Activated naive CD8-positive, alpha-beta T cell treated with anti-CD3 and anti-CD28 coated beads, Interleukin-2, amount 50 U/mL, for 24 hours (primary cell): ENCODE measurements around the gene SEMA5A.

Experiments used
- ATAC-seq: fragments of 150-1000 bp; cut with Tn5 transposase; one replicate; pipeline ENCODE4 v1.10.0; 2021
- DNase-seq: peaks from one replicate; pipeline ENCODE4 v3.0.0; 2021
- H3K27ac Mint-ChIP-seq: one replicate; pipeline ENCODE4 v1.8.0; 2021; ENCODE audit warnings: mild to moderate bottlenecking, mixed read lengths
- H3K27me3 Mint-ChIP-seq: one replicate; pipeline ENCODE4 v1.8.0; 2021; ENCODE audit warnings: mixed read lengths
- H3K36me3 Mint-ChIP-seq: one replicate; pipeline ENCODE4 v1.8.0; 2021; ENCODE audit warnings: low read depth, mixed read lengths
- H3K4me1 Mint-ChIP-seq: one replicate; pipeline ENCODE4 v1.8.0; 2021; ENCODE audit warnings: mixed read lengths
- H3K4me3 Mint-ChIP-seq: one replicate; pipeline ENCODE4 v1.8.0; 2021; ENCODE audit warnings: mild to moderate bottlenecking, moderate library complexity, mixed read lengths
- H3K9me3 Mint-ChIP-seq: one replicate; pipeline ENCODE4 v1.8.0; 2021; ENCODE audit warnings: mixed read lengths

SEMA5A gene

DNA sequence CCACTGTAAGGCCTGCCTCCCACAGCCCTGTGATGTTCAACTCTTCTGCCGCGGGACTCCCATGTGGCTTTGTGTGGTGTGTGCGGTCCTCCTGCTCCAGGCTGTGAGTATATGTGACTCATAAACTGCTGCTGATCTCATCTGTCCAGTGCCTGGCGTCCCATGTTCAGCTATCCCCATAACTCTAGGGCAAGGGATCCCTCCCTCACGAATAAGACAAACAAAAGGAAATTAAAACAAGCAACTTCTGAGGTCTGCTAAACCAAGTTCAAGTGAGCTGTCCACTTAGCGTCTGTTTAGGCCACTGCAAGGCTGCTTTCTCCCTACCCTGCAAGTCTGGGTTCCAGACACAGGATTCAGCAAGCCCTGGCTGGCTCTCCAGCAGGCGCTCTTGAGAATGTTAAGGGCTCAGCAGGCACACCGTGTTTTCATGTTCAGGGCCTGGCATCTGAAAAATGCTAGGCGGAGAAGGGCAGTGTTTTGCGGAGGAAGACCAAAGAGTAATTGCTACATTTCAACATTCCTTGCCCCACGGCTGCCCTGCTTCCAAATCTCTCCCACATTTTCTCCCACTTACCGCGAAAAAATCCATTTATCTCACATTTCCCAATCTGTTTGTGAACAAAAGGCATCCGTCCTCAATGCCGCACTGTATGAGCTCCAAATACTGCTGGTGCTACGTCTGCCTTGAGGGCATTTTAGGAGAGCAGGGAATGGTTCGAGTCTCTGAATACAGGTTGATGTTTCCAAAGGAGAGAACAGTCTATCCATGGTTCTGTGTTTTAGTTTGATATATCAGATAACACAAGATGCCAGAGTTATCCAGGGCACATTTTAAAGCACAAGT, 280.2 kb downstream of the SEMA5A start:
- Mint-ChIP-seq H3K36me3 (no peaks in the 10 kb centered on the region), H3K9me3 (peaks cover 16% of the 10 kb centered on the region), H3K4me1 (no peaks in the 10 kb centered on the region), H3K4me3 (no peak overlapping the region), H3K27ac (no peak overlapping the region), H3K27me3 (no peaks in the 10 kb centered on the region)
- ATAC-seq, result no peak
- no peak for DNase-seq

DNA sequence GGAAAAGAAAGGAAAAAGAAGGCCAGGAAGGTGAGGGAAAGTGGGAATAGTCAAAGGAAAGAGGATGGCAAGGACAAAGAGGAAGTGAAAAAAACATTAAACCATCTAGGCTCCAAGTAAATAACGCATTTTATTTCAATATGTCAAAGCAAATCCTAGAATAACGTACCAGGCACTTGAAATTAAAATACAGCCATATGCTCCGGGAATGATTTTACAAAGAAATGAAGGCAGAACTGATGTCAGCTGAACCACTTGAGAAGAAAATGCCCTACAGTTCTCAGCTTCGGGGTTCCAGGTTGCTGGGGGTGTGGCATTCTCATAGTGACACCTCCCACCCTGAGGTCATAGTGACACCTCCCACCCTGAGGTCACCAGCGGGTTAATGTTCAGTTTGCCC, 281.6 kb downstream of the SEMA5A start:
- Mint-ChIP-seq H3K36me3 (no peaks in the 10 kb centered on the region), H3K4me3 (no peak overlapping the region), H3K4me1 (no peaks in the 10 kb centered on the region), H3K27me3 (no peaks in the 10 kb centered on the region), H3K27ac (no peak overlapping the region), H3K9me3 (peaks cover 11% of the 10 kb centered on the region)
- ATAC-seq, result no peak
- DNase-seq, result no peak

DNA sequence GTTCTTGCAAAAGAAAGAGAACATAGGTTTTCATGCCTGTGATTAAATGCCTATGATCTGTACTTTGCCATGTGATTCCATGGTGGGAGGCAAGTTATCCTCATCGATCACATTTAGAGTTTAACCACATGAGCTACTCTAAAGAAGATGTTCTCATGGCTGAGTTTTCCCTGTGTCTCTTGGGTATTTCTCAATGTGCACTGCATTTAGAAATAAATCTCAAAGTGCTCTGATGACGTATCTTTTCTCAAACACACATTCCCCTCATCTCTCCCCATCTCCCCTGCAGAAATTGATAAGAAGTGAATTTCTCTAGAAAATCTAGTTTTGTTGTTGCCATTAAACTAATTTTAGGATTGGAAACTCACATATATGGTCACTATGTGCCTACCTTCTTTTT, 282.2 kb downstream of the SEMA5A start:
- DNase-seq, result no peak
- Mint-ChIP-seq H3K27me3 (no peaks in the 10 kb centered on the region), H3K4me1 (no peaks in the 10 kb centered on the region), H3K36me3 (no peaks in the 10 kb centered on the region), H3K27ac (no peak overlapping the region), H3K9me3 (peaks cover 11% of the 10 kb centered on the region), H3K4me3 (no peak overlapping the region)
- ATAC-seq, result no peak

DNA sequence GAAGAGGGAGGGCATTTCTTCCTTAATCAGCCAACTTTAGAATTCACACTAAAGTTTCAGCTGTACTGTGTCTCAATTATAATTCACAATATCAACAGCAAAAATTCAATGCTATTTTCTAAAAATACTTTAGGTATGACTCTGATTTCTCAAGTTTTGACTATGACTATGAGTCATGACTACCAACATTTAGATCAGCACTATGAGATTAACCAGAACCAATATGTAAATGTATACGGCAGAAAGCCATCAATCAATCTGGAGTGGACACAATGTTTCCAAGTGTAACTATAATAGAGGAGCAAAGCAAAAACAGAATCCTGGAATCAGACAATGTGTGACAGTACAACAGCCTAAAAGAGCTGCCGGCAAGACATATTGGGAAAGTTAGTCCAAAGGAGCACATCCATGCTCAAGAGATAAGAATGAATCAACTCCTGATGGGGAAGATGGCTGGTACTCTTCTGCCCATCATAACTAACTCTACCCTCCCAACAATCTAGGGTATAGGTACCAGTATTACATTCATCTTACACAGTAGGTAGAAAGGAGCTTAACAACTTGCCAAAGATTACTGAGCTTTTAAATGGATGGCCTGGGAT, 294.4 kb downstream of the SEMA5A start:
- ATAC-seq, result no peak
- H3K27me3 Mint-ChIP-seq, result no peaks in the 10 kb centered on the region
- no peak overlapping the region for H3K27ac Mint-ChIP-seq
- no peaks in the 10 kb centered on the region for H3K36me3 Mint-ChIP-seq
- peaks cover 8% of the 10 kb centered on the region for H3K9me3 Mint-ChIP-seq
- H3K4me3 Mint-ChIP-seq, result no peak overlapping the region
- no peaks in the 10 kb centered on the region for H3K4me1 Mint-ChIP-seq
- no peak for DNase-seq

DNA sequence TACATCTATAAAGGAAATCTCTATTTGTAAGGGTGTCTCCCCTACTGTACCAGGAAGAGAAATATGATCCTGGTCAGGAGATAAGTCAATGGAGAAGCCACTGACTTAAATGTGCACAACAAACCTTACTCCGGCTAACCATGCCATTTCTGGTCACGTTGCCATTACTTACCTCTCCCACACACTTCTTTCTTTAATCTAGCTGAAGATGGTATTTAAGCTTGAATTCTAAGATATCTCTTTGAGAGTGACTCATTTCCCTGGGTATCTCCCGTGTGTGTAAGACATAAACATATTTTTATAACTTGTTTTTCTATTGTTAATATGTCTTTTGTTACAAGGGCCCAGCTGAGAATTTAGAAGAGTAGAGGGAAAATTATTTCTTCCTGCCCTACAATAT, 296.6 kb downstream of the SEMA5A start:
- no peak overlapping the region for H3K27ac Mint-ChIP-seq
- no peak for ATAC-seq
- H3K36me3 Mint-ChIP-seq, result no peaks in the 10 kb centered on the region
- no peak overlapping the region for H3K4me3 Mint-ChIP-seq
- peaks cover 8% of the 10 kb centered on the region for H3K9me3 Mint-ChIP-seq
- no peaks in the 10 kb centered on the region for H3K27me3 Mint-ChIP-seq
- no peak for DNase-seq
- no peaks in the 10 kb centered on the region for H3K4me1 Mint-ChIP-seq

DNA sequence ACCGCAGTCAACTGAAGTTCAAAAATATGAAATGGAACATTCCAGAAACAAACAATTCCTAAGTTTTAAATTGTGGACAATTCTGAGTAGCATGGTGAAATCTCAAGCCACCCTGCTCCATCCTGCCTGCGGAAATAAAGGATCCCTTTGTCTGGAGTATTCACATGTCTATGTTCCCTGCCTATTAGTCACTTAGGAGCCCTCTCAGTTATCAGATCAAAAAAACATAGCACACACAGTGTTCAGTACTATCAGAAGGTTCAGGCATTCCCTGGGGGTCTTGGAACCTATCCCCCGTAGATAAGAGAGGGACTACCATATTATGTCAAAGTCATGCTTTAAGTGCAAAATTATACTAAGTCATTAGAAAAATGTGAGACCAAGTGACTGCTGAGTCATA, 300.8 kb downstream of the SEMA5A start:
- no peak for DNase-seq
- Mint-ChIP-seq H3K36me3 (no peaks in the 10 kb centered on the region), H3K27ac (no peak overlapping the region), H3K4me1 (no peaks in the 10 kb centered on the region), H3K9me3 (peaks cover 8% of the 10 kb centered on the region), H3K27me3 (no peaks in the 10 kb centered on the region), H3K4me3 (no peak overlapping the region)
- ATAC-seq, result no peak

DNA sequence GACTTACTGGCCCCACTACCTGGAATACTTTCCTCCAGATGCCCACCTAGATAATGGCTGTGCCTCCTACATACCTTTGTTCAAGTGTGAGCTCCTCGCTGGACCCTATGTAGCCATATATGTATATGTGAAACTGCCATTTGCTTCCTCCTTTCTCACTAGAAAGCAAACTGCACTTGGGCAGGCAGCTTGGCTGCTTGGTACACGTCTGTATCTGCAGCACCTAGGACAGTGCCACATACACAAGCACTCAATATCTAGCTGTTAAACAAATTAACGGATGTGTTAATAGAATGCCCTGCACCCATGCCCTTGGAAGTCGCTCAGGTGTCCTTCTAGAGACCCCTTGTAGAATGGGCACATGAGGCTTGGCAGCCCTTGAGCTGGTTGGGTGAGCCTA, 301.5 kb downstream of the SEMA5A start:
- ATAC-seq (no peak), DNase-seq (no peak)
- H3K27ac Mint-ChIP-seq, result no peak overlapping the region
- H3K27me3 Mint-ChIP-seq, result no peaks in the 10 kb centered on the region
- H3K36me3 Mint-ChIP-seq, result no peaks in the 10 kb centered on the region
- H3K9me3 Mint-ChIP-seq, result peaks cover 8% of the 10 kb centered on the region
- H3K4me3 Mint-ChIP-seq, result no peak overlapping the region
- H3K4me1 Mint-ChIP-seq, result no peaks in the 10 kb centered on the region

DNA sequence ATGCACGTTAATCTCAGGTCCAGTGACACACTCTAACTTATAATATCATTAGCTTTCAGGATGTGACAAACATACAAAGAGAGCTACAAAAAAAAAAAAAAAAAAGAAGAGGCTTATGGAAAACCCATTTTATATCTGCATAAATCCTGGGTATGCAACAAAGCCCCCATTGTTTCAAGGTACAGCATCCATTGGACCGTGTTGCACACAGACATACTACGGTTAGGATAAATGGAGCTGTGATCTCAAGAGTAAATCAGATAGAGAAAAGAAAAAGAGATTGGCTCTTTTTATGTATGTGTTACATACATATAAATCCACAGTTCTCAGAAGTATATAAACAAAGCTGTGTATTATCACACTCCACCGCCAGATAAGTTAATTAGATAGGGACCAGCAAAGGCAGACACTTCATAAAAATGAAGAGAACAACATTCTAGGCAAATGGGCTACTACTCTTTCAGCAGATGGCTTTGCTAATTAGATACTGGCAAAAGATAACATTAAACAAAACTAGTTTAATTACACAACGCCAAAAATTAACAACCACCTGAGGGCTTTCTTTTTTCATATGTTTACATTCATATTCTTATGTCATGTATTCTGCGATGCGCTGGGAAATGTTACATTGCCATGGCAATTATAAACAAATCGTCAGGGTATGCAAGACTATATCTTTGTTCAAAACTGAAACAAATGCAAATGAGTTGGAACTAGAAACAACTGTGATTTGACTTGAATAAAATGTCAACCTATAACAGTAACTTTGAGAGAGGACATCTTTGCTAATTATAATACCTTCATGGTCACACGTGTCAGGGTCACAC, 304.2 kb downstream of the SEMA5A start:
- Mint-ChIP-seq H3K4me3 (no peak overlapping the region), H3K36me3 (no peaks in the 10 kb centered on the region), H3K4me1 (no peaks in the 10 kb centered on the region), H3K9me3 (peaks cover 8% of the 10 kb centered on the region), H3K27me3 (no peaks in the 10 kb centered on the region), H3K27ac (no peak overlapping the region)
- no peak for DNase-seq
- ATAC-seq, result no peak

DNA sequence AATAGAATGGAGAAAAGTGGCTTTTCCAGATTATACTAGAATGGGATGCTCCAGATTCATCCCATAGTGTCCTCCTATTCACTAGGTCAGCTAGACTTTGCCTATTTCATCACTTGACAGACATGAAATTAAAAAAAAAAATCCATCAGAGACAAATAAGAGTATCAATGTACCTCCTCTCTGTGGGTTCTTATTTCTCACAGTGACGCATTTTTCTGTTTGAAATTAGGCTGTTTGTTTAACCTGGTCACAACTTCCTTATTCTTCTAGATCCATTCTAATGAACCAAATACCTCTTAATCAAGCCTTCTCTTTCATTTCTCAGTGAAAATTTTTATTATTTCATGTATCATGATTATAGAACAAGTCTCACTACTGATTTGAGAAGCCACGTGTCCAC, 305.4 kb downstream of the SEMA5A start:
- H3K4me3 Mint-ChIP-seq, result no peak overlapping the region
- H3K36me3 Mint-ChIP-seq, result no peaks in the 10 kb centered on the region
- H3K9me3 Mint-ChIP-seq, result peaks cover 3% of the 10 kb centered on the region
- DNase-seq (no peak), ATAC-seq (no peak)
- no peak overlapping the region for H3K27ac Mint-ChIP-seq
- H3K27me3 Mint-ChIP-seq, result no peaks in the 10 kb centered on the region
- H3K4me1 Mint-ChIP-seq, result no peaks in the 10 kb centered on the region

DNA sequence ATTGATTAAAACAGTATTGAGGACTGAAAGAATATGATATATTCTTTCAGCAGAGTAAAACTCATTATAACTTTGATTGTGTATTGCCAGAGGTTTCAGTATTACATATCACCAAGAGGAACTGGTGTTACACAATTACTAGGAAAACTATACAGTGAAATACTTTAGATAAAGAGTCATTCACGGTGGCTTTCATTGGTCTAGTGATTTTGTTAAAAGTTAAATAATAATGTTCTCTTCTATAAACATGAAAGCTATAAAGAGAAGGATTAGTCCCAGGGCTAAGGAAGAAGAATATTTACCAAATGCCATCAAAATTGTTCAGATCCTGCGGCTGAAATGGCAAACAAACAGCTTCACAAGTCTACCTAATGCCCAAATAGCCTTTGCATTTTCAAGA, 306.2 kb downstream of the SEMA5A start:
- Mint-ChIP-seq H3K27me3 (no peaks in the 10 kb centered on the region), H3K4me1 (no peaks in the 10 kb centered on the region), H3K27ac (no peak overlapping the region), H3K4me3 (no peak overlapping the region), H3K9me3 (peaks cover 3% of the 10 kb centered on the region), H3K36me3 (no peaks in the 10 kb centered on the region)
- no peak for DNase-seq
- ATAC-seq, result no peak

DNA sequence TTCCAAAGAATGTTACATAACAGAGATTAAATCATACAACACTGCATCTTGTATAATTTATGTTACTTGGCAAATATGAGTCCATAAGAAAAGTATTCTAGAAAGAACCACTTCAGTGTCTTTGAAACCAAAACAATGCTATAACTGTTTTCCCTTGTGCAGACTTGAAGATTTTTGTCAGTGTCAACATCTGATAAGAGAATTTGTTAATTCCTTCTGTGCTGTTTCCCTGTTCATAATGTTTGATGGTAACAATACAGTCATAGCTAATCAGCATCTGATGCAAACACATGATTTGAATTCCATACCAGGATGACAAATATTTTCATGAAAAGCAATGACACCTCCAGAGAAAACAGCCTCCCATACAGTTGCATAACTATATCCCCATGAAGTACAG, 306.8 kb downstream of the SEMA5A start:
- Mint-ChIP-seq H3K27me3 (no peaks in the 10 kb centered on the region), H3K4me3 (no peak overlapping the region), H3K4me1 (no peaks in the 10 kb centered on the region), H3K36me3 (no peaks in the 10 kb centered on the region), H3K9me3 (peaks cover 3% of the 10 kb centered on the region), H3K27ac (no peak overlapping the region)
- no peak for DNase-seq
- ATAC-seq, result no peak

DNA sequence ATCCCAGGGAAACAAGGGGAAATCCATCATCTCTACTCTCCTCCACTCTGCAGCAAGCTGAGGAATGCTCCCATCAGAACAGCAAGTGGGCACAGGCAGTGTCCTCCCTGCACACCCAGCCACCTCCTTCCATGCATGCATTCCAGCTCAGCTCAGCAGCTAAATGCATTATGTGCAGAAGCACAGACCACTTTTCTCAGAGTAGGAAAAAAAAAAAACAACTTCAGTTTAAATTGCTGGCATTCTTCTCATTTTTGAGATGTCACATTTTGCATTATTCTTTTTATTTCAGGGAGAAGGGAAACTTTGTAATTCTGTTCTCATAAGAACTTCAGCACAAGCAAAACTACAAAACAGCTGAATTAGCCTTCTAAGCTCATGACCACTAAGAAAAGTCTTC, 312.2 kb downstream of the SEMA5A start:
- ATAC-seq (no peak), DNase-seq (no peak)
- Mint-ChIP-seq H3K36me3 (no peaks in the 10 kb centered on the region), H3K27ac (no peak overlapping the region), H3K4me3 (no peak overlapping the region), H3K9me3 (peaks cover 8% of the 10 kb centered on the region), H3K4me1 (no peaks in the 10 kb centered on the region), H3K27me3 (no peaks in the 10 kb centered on the region)

DNA sequence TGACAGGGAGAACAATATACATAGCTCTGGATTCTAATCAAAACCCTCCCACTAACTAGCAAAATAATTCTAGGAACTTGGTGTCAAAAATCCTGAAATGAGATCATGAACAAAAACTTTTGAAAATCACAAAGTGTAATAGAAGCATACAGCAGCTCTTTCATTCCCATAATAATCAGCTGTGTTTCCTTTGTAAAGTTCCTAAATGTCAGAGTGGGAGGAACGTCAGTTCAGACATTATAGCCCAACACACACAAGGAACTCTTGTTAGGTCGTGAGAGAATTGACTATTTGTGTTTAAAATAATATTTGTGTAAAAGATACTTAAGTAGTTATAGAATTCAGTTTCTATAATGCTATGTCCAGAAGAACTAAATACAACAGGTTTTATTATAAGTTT, 312.8 kb downstream of the SEMA5A start:
- Mint-ChIP-seq H3K27me3 (no peaks in the 10 kb centered on the region), H3K9me3 (peaks cover 14% of the 10 kb centered on the region), H3K36me3 (no peaks in the 10 kb centered on the region), H3K4me3 (no peak overlapping the region), H3K4me1 (no peaks in the 10 kb centered on the region), H3K27ac (no peak overlapping the region)
- no peak for DNase-seq
- no peak for ATAC-seq

DNA sequence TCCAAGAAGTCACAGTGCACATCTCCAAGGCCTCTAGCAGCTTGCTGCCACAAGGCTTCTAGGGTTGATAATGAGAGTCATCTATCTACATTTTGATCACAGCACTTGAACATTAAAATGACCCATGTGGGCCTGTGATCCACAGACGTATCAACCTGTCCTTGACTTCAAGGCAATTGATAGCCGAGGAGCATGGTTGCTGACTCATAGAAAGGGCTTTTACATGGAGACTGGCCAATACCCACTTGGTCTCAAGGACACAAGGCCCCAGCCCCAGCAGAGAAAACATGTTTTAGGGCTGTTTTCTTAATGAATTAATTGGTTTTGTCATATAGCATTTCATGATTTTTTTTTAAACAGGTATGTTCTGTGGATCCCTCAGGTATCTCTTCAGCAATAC, 314.0 kb downstream of the SEMA5A start:
- Mint-ChIP-seq H3K27me3 (no peaks in the 10 kb centered on the region), H3K4me3 (no peak overlapping the region), H3K36me3 (no peaks in the 10 kb centered on the region), H3K9me3 (peaks cover 20% of the 10 kb centered on the region), H3K27ac (no peak overlapping the region), H3K4me1 (no peaks in the 10 kb centered on the region)
- DNase-seq (no peak), ATAC-seq (no peak)

DNA sequence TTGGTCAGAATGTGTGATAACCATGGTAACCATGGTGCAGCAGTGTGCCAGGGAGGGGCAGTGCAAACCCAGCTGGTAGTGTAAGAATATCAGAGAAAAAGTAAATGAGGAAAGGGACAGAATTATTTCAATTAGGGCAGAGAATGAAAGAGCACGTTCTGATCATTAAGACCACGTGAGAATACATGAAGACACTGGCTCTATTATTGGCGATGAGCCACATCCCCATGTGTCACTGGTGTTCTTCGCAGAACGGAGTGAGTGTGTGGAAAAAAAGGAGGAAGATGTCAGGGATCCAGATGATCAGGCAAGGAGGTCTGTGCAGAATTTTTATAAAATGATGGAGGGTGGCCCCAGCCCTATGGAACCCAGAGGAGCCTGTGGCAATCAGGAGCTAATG, 315.5 kb downstream of the SEMA5A start:
- ATAC-seq, result no peak
- Mint-ChIP-seq H3K4me1 (no peaks in the 10 kb centered on the region), H3K36me3 (no peaks in the 10 kb centered on the region), H3K4me3 (no peak overlapping the region), H3K9me3 (peaks cover 20% of the 10 kb centered on the region), H3K27me3 (no peaks in the 10 kb centered on the region), H3K27ac (no peak overlapping the region)
- DNase-seq, result no peak
